ENCODE data around the gene ARHGEF10L.

ARHGEF10L gene

GRCh38 chr1:17655169-17655568 is 115.7 kb downstream of the ARHGEF10L start:
- no peak for DNase-seq (ENCODE audit: low read depth in 2 of 2)

GRCh38 chr1:17655922-17656321 is 116.4 kb downstream of the ARHGEF10L start:
- no peak for DNase-seq (ENCODE audit: low read depth in 2 of 2)

- DNase-seq (ENCODE audit: low read depth in 2 of 2): no peak
Measured at GRCh38 chr1:17657436-17657835, 117.9 kb downstream of the ARHGEF10L start.

GRCh38 chr1:17658837-17659236 is 119.3 kb downstream of the ARHGEF10L start:
- no peak for DNase-seq (ENCODE audit: low read depth in 2 of 2)

GRCh38 chr1:17661546-17662157 is 122.2 kb downstream of the ARHGEF10L start:
- peak; percentile 2 to 13 for DNase-seq (ENCODE audit: low read depth in 2 of 2)

GRCh38 chr1:17662296-17662695 is 122.8 kb downstream of the ARHGEF10L start:
- no peak for DNase-seq (ENCODE audit: low read depth in 2 of 2)

- DNase-seq (ENCODE audit: low read depth in 2 of 2): no peak
Measured at GRCh38 chr1:17662786-17663185, 123.3 kb downstream of the ARHGEF10L start.

GRCh38 chr1:17663646-17664045 is 124.1 kb downstream of the ARHGEF10L start:
- DNase-seq (ENCODE audit: low read depth in 2 of 2): no peak

- DNase-seq (ENCODE audit: low read depth in 2 of 2): no peak
Measured at GRCh38 chr1:17664322-17664721, 124.8 kb downstream of the ARHGEF10L start.

GRCh38 chr1:17665054-17665453 is 125.6 kb downstream of the ARHGEF10L start:
- DNase-seq (ENCODE audit: low read depth in 2 of 2): no peak

GRCh38 chr1:17665950-17666720 is 126.6 kb downstream of the ARHGEF10L start:
- no peak for DNase-seq (ENCODE audit: low read depth in 2 of 2)

GRCh38 chr1:17667641-17668040 is 128.1 kb downstream of the ARHGEF10L start:
- DNase-seq (ENCODE audit: low read depth in 2 of 2): no peak

GRCh38 chr1:17668195-17668594 is 128.7 kb downstream of the ARHGEF10L start:
- no peak for DNase-seq (ENCODE audit: low read depth in 2 of 2)

- DNase-seq (ENCODE audit: low read depth in 2 of 2): no peak
Measured at GRCh38 chr1:17668624-17669175, 129.2 kb downstream of the ARHGEF10L start.

- DNase-seq (ENCODE audit: low read depth in 2 of 2): no peak
Measured at GRCh38 chr1:17669305-17669704, 129.8 kb downstream of the ARHGEF10L start.

- DNase-seq (ENCODE audit: low read depth in 2 of 2): no peak
Measured at GRCh38 chr1:17669866-17670451, 130.5 kb downstream of the ARHGEF10L start.

- no peak for DNase-seq (ENCODE audit: low read depth in 2 of 2)
Measured at GRCh38 chr1:17670587-17671313, 131.3 kb downstream of the ARHGEF10L start.

- no peak for DNase-seq (ENCODE audit: low read depth in 2 of 2)
Measured at GRCh38 chr1:17671314-17671705, 131.8 kb downstream of the ARHGEF10L start.

GRCh38 chr1:17671741-17672140 is 132.2 kb downstream of the ARHGEF10L start:
- no peak for DNase-seq (ENCODE audit: low read depth in 2 of 2)

- DNase-seq (ENCODE audit: low read depth in 2 of 2): no peak
Measured at GRCh38 chr1:17672226-17672625, 132.7 kb downstream of the ARHGEF10L start.

GRCh38 chr1:17673329-17674072 is 134.0 kb downstream of the ARHGEF10L start:
- no peak for DNase-seq (ENCODE audit: low read depth in 2 of 2)
